Neural cell (in vitro differentiated cells): ENCODE results near the gene ESPNL. TPM values are rescaled to one million over a fixed set of nuclear protein-coding genes. Genes with fewer than 3 reads are reported as not detected.

Experiments
- H2AFZ ChIP-seq: fragments of 200-600, 300-800 bp; sonication (generic), shearing (Covaris generic); 2 replicates; pipeline ENCODE4 v1.6.0; 2014; ENCODE audit warnings: low read depth, mild to moderate bottlenecking, antibody characterized with exemption, low read length, moderate library complexity
- H3F3A ChIP-seq: fragments of 200-600 bp; shearing (Covaris generic); 2 replicates; pipeline ENCODE4 v1.6.1; 2016; ENCODE audit warnings: mild to moderate bottlenecking, moderate library complexity, mixed read lengths, antibody characterized with exemption, low read length; ENCODE audit not compliant: insufficient read depth, poor library complexity, severe bottlenecking
- H3K27ac ChIP-seq: fragments of 200-600, 300-800 bp; sonication (generic), shearing (Covaris generic); 2 replicates; pipeline ENCODE4 v1.5.1; 2014; ENCODE audit warnings: mild to moderate bottlenecking, low read length, moderate library complexity
- H3K27me3 ChIP-seq: fragments of 300-800, 200-600 bp; sonication (generic), shearing (Covaris generic); 2 replicates; pipeline ENCODE4 v1.6.0; 2014; ENCODE audit warnings: mild to moderate bottlenecking, low read depth, low read length, moderate library complexity; ENCODE audit not compliant: insufficient read depth
- H3K36me3 ChIP-seq: fragments of 300-800, 200-600 bp; sonication (generic), shearing (Covaris generic); 2 replicates; pipeline ENCODE4 v1.5.1; 2014; ENCODE audit warnings: mild to moderate bottlenecking, antibody characterized with exemption, low read length, moderate library complexity; ENCODE audit not compliant: insufficient read depth
- H3K4me2 ChIP-seq: fragments of 300-800, 200-600 bp; sonication (generic), shearing (Covaris generic); 2 replicates; pipeline ENCODE4 v1.6.0; 2014; ENCODE audit warnings: mild to moderate bottlenecking, low read length
- H3K4me3 ChIP-seq: fragments of 300-800, 200-600 bp; sonication (generic), shearing (Covaris generic); 2 replicates; pipeline ENCODE4 v1.5.1; 2014; ENCODE audit warnings: mild to moderate bottlenecking, low read length, moderate library complexity
- H3K79me2 ChIP-seq: fragments of 200-600 bp; shearing (Covaris generic); replicated peaks from 2 replicates; pipeline ENCODE4 v1.6.0; 2014; ENCODE audit warnings: mild to moderate bottlenecking, low read length, moderate library complexity; ENCODE audit not compliant: insufficient read depth
- H3K9ac ChIP-seq: fragments of 300-800, 200-600 bp; sonication (generic), shearing (Covaris generic); 2 replicates; pipeline ENCODE4 v1.6.1; 2016; ENCODE audit warnings: mild to moderate bottlenecking, low read length, mixed read lengths
- H3K9me2 ChIP-seq: fragments of 200-600 bp; shearing (Covaris generic); 2 replicates; pipeline ENCODE4 v1.6.1; 2016; ENCODE audit warnings: mild to moderate bottlenecking, low read length, mixed read lengths; ENCODE audit not compliant: insufficient read depth
- H3K9me3 ChIP-seq: fragments of 200-600, 300-800 bp; sonication (generic), shearing (Covaris generic); 2 replicates; pipeline ENCODE4 v1.6.1; 2016; ENCODE audit warnings: mild to moderate bottlenecking, mixed run types, low read length, moderate library complexity, mixed read lengths
- H4K20me1 ChIP-seq: fragments of 200-600 bp; shearing (Covaris generic); 2 replicates; pipeline ENCODE4 v1.6.1; 2016; ENCODE audit warnings: mild to moderate bottlenecking, mixed run types; ENCODE audit not compliant: insufficient read depth
- CTCF ChIP-seq: fragments of 450-650 bp; IDR thresholded peaks from 2 replicates; pipeline ENCODE4 v1.5.1; 2014; ENCODE audit warnings: antibody characterized with exemption, mild to moderate bottlenecking, moderate library complexity; ENCODE audit not compliant: poor library complexity, severe bottlenecking
- EP300 ChIP-seq: fragments of 450-650 bp; conservative IDR thresholded peaks from 2 replicates; pipeline ENCODE4 v1.6.1; 2014; ENCODE audit warnings: antibody characterized with exemption, mild to moderate bottlenecking, moderate library complexity; ENCODE audit not compliant: poor library complexity, severe bottlenecking
- EZH2 ChIP-seq: fragments of 200-600, 300-800 bp; shearing (Covaris generic), sonication (generic); IDR thresholded peaks from 2 replicates; pipeline ENCODE4 v1.6.1; 2014; ENCODE audit warnings: antibody characterized with exemption, low read length, borderline replicate concordance, mild to moderate bottlenecking; ENCODE audit not compliant: insufficient read depth, poor library complexity, severe bottlenecking
- MXI1 ChIP-seq: fragments of 450-650 bp; conservative IDR thresholded peaks from 2 replicates; pipeline ENCODE4 v1.6.1; 2014; ENCODE audit warnings: antibody characterized with exemption, mild to moderate bottlenecking; ENCODE audit not compliant: poor library complexity, severe bottlenecking
- POLR2AphosphoS5 ChIP-seq: IDR thresholded peaks from 2 replicates; pipeline ENCODE4 v1.6.1; 2012
- RAD21 ChIP-seq: fragments of 450-650 bp; conservative IDR thresholded peaks from 2 replicates; pipeline ENCODE4 v1.6.1; 2014; ENCODE audit warnings: antibody characterized with exemption, mild to moderate bottlenecking, moderate library complexity
- REST ChIP-seq: IDR thresholded peaks from 2 replicates; pipeline ENCODE4 v1.6.1; 2012; ENCODE audit warnings: borderline replicate concordance
- SMC3 ChIP-seq: fragments of 450-650 bp; conservative IDR thresholded peaks from 2 replicates; pipeline ENCODE4 v1.6.1; 2014; ENCODE audit warnings: antibody characterized with exemption, mild to moderate bottlenecking, moderate library complexity; ENCODE audit not compliant: poor library complexity
- TAF1 ChIP-seq: IDR thresholded peaks from 2 replicates; pipeline ENCODE4 v1.6.1; 2012; ENCODE audit warnings: low read depth
- polyA plus RNA-seq: library from polyadenylated mRNA; depleted of rRNA; stranded (reverse); fragments of >200 nt; gene quantifications from 2 replicates; pipeline ENCODE4 v1.2.3, GENCODE V29; 2014

ESPNL gene
- polyA plus RNA-seq, 1 donor from 2014 or later: 0.69 TPM

GRCh38 chr2:238119756-238120462 is 19.8 kb downstream of the ESPNL start:
- no peak overlapping the region for H3K9ac ChIP-seq
- H3F3A ChIP-seq: no peaks in the 10 kb centered on the region
- H2AFZ ChIP-seq: no peak overlapping the region
- H3K36me3 ChIP-seq: no peaks in the 10 kb centered on the region
- TF ChIP-seq RAD21: no peak
- no peak for TF ChIP-seq EZH2
- no peak for TF ChIP-seq CTCF
- no peak for TF ChIP-seq POLR2AphosphoS5
- TF ChIP-seq REST: no peak
- no peak overlapping the region for H3K4me3 ChIP-seq
- H3K9me2 ChIP-seq: no peaks in the 10 kb centered on the region
- H3K27me3 ChIP-seq: no peaks in the 10 kb centered on the region
- H3K27ac ChIP-seq: no peak overlapping the region
- H3K9me3 ChIP-seq: no peaks in the 10 kb centered on the region
- H3K79me2 ChIP-seq: no peaks in the 10 kb centered on the region
- no peak overlapping the region for H3K4me2 ChIP-seq
- H4K20me1 ChIP-seq: no peaks in the 10 kb centered on the region

- Histone ChIP-seq H3F3A (no peaks in the 10 kb centered on the region), H3K9me2 (no peaks in the 10 kb centered on the region), H4K20me1 (no peaks in the 10 kb centered on the region), H3K27me3 (no peaks in the 10 kb centered on the region), H3K36me3 (no peaks in the 10 kb centered on the region), H3K9ac (no peak overlapping the region), H3K27ac (no peak overlapping the region), H3K4me2 (no peak overlapping the region), H3K4me3 (no peak overlapping the region), H3K79me2 (no peaks in the 10 kb centered on the region), H2AFZ (no peak overlapping the region), H3K9me3 (no peaks in the 10 kb centered on the region)
- TF ChIP-seq POLR2AphosphoS5: no peak
- TF ChIP-seq SMC3: no peak
- TF ChIP-seq EZH2: no peak
- TF ChIP-seq MXI1: no peak
- TF ChIP-seq RAD21: no peak
- TF ChIP-seq REST: no peak
- no peak for TF ChIP-seq TAF1
- TF ChIP-seq EP300: no peak
- TF ChIP-seq CTCF: no peak
These were observed 20.5 kb downstream of the ESPNL start for GRCh38 chr2:238120463-238121298.
